GM21619 (cell line): ENCODE data around the gene CPAMD8.
"Not testable (repeated sequence)": the region's sequence is repeated elsewhere in the genome, so short reads cannot be mapped to it uniquely, and the experiment has no call there.

Experiments
- ATAC-seq: cut with Tn5 transposase; IDR thresholded peaks from one replicate; pipeline ENCODE4 v1.9.1; 2021; ENCODE audit not compliant: unreplicated experiment

Gene CPAMD8

DNA sequence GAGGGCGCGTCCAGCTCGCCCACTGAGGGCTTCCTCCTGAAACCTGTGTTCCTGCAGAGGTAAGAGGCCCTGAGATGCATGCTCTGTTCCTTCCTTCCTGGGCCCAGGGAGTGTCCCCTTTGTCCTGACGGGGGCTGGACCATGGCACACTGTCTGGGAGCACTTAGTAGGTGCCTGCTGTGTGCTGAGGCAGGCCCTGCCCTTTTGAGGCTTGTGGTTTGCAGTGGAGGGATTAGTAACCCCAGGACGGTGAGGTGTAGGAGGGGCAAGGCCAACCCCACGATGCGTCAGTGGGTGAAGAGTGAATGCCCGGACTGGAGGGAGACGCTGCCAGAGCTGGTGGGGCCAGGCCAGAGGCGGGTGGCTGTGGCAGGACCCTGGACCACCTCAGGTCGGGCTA lies 149.0 kb downstream of the CPAMD8 start:
- no peak for ATAC-seq

DNA sequence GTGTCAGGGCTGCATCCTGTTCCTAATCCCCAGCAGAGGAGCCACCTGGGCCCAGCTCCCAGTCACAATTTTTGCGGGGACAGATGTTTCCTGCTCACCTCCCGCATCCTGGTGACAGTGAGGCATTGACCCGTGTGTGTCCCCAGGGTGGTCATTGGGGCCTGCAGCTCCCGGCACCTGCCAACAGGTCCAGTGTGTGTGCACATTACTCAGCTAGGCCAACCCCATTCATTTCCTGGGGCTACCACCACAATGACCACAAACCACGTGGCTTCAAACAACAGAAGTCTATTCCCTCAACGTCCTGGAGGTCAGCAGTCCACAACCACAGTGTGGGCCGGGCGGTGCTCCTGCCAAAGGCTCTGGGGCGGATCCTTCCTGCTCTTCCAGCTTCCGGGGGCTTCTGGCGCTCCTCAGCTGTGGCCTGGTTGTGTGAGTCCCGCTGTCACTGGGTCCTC lies 149.7 kb downstream of the CPAMD8 start:
- no peak for ATAC-seq

DNA sequence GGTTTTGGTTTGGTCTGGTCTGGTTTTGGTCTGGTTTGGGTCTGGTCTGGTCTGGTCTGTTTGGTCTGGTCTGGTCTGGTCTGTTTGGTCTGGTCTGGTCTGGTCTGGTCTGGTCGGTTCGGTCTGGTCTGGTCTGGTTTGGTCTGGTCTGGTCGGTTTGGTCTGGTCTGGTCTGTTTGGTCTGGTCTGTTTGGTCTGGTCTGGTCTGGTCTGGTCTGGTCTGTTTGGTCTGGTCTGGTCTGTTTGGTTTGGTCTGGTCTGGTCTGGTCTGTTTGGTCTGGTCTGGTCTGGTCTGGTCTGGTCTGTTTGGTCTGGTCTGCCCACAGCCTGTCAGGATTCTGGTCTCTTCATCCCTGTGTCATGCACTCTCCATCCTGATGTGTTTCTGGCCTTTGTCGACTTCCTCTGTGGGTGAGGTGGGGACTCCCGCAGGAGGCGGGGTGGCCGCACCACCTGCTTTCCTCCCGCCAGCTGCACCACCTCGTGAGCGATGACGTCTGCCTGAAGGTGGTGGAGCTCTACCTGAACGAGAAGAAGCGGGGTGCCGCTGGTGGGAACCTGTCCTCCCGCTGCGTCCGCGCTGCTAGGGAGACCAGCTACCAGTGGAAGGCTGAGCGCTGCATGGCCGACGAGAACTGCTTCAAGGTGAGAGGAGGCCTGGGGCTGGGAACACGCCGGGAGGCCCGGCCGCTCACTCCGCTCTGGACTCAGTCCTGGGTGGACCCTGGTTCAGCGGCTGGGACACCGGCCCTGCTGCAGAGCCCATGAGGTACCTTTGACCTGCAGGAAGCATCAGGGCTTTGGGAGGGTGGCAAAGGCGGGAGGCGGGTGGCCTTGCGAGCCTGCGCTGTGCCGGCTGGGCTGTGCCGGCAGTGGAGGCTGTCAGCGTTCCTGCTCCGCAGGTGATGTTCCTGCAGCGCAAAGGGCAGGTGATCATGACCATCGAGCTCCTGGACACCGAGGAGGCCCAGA lies 150.7 kb downstream of the CPAMD8 start:
- no peak for ATAC-seq

DNA sequence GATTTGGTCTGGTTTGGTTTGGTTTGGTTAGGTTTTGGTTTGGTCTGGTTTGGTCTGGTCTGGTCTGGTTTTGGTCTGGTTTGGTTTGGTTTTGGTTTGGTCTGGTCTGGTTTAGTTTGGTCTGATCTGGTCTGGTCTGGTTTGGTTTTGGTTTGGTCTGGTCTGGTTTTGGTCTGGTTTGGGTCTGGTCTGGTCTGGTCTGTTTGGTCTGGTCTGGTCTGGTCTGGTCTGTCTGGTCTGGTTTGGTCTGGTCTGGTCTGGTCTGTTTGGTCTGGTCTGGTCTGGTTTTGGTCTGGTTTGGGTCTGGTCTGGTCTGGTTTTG lies 151.7 kb downstream of the CPAMD8 start:
- not testable (repeated sequence) for ATAC-seq

DNA sequence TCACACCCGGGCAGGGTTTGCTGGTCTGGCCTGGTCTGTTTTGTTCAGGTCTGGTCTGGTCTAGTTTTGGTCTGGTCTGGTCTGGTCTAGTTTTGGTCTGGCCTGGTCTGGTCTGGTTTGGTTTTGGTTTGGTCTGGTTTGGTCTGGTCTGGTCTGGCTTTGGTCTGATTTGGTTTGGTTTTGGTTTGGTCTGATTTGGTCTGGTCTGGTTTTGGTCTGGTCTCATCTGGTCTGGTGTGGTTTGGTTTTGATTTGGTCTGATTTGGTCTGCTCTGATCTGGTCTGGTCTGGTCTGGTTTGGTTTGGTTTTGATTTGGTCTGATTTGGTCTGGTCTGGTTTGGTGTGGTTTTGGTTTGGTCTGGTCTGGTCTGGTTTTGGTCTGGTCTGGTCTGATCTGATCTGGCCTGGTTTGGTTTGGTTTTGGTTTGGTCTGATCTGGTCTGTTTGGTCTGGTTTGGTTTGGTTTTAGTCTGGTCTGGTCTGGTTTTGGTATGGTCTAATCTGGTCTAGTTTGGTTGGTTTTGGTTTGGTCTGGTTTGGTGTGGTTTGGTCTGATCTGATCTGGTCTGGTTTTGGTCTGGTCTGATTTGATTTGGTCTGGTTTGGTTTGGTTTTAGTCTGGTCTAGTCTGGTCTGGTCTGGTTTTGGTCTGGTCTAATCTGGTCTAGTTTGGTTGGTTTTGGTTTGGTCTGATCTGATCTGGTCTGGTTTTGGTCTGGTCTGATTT lies 152.2 kb downstream of the CPAMD8 start:
- ATAC-seq, result no peak

DNA sequence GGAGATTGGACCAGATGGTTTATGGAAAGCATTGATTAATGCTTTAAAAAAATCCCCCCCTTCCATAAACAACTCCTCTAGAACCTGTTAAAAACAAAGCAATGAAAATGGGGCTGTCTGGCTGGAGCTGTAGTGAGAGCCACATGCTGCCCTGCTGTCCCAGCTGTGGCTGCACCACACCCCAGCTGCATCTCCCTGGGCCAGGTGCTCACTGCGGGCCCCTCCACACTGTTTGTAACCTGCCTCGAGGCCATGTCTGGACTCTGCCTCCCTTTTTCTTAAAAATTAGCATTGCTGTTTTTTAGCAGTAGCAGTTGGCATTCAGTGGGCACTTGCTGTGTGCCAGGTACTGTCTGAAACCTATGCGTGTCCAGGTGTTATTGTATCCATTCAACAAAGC lies 153.0 kb downstream of the CPAMD8 start:
- no peak for ATAC-seq

DNA sequence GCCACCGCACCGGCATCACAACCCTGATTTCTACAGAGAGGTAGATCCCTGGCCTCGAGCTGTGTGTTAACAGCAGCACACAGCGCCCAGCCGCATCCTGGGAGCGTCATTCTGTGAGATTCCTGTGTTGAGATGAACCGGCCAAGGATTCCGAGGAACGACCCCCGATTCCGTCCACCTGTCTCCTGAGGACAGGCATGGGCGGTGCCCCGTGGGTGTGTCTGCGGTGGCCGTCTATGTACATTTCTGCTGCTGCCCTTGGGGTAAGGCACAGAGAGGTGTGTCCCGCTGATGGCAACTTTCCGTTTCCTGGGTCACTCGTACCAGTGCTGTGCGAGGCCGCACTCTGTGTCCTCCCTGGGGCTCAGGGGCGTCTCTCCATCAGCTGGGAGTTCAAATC lies 153.9 kb downstream of the CPAMD8 start:
- ATAC-seq, result no peak

DNA sequence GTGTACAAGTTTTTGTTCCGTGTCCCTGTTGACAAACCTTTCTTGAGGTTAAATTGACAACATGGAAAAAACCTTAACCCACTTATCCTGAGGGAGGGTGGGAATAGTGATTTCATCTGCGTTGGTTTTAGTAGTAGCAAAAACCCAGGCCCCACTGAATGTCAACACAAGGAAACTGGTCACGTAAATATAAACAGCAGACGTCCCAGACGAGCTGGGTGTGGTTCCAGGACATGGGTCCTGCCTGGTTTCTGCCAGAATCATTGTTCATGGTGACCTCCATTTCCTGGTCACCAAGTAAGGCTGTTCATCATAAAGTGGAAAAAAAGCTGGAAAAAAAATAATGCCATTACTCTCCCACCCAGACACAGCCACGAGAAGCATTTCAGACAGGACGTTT lies 154.7 kb downstream of the CPAMD8 start:
- ATAC-seq, result no peak

DNA sequence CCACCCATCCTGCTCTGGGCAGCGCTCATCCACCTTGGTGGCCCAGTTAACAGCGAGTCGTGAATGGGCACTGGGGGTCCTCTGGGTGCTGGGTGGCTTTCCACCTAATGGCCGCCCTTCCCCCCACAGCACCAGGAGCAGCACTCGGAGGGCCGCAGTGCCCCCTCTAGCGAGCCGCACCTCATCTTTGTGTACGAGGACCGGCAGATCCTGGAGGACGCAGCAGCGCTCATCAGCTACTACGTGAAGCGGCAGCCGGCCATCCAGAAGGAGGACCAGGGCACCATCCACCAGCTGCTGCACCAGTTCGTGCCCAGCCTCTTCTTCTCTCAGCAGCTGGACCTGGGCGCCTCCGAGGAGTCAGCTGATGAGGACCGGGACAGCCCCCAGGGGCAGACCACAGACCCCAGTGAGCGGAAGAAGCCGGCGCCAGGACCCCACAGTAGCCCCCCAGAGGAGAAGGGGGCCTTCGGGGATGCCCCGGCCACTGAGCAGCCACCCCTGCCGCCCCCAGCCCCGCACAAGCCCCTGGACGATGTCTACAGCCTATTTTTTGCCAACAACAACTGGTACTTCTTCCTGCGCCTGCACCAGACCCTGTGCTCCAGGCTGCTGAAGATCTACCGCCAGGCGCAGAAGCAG lies 157.2 kb downstream of the CPAMD8 start:
- ATAC-seq, result no peak

DNA sequence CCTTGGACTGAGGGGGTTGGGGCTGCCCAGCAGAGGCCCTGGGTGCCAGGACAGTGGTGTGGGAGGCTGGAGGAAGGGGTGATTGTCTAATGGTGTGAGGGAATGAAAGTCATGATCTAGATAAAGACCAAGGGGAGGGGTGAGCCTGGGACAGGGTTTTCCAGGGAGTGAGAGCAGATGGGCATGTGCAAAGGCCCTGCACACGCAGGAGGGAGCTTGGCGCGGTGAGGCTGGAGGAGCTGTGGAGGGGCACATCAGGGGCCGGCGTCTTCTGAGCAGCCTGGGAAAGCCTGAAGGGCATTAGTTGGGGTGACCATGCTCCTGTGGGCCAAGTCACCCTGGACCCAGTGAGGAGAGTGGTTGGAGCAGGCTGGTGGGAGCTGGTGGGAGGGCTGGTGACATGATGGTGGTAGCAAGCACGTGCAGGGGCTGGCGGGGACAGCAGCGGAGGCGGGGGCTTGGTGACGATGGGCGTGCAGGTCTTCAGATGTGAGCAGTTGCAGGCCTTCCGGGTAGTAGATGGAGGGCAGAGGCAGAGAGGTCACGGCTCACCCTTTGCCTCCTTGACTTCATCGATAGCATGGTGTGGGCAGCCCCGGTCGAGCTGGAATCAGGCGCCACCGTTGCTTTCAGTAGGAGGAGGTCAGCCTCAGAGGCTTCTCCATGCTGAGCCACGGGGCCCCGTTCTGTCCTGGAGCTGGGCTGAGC lies 158.0 kb downstream of the CPAMD8 start:
- ATAC-seq, result no peak

DNA sequence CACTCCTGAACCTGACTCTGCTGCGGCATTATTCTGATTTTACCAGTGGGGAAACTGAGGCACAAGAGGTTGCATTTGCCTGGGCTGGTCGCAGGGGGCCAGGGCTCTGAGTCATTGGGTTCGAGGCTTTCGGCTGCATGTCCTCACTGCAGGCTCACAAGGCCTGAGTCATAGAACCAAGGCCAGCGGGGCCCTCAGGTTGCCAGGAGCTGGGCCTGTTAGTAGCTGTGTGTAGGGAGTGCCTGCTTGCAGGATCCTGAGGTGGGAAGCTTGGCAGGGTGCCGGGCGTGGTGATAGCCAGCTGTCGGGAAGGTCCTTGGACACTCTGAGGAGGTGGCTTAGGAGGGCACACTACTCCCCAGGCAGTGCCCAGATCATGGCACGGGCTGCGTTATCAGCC lies 159.4 kb downstream of the CPAMD8 start:
- ATAC-seq, result no peak

DNA sequence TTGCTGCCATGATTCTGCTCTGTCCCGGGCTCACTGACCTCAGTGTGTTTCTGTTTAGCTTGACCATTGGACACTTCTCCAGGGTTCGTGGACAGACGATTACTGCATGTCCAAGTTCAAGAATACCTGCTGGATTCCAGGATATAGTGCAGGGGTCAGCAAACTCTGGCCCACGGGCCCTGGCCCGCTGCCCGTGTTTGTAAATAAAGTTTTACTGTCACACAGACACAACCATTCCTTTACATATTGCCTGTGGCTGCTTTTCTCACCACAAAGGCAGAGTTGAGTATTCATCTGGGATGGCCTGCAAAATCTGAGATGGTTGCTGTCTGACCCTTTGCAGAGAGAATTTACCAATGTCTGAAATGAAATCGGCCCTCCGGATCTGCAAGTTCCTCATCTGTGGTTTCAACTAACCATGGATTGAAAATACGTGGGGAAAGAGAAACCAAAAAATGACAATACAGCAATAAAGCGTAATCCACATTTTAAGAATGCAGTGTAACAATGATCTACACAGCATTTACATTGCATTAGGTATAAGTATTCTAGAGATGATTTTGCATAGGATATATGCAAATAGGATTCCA lies 163.7 kb downstream of the CPAMD8 start:
- ATAC-seq, result no peak

DNA sequence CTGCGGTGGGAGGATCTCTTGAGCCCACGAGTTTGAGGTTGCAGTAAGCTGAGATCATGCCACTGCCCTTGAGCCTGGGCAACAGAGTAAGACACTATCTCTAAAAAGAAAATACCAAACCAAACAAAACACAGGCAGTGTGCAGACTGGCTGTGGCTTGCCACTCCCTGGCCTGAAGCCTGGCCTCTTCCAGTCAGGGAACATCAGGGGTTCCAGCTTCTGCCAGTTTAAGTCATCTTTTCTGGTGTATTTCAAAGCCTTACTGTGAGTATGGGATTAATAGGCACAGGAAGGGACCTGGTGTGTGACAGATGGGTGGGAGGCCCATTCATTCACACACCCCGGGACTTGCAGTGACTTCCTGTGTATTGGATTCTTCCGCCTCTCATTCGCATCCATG lies 164.8 kb downstream of the CPAMD8 start:
- ATAC-seq, result no peak

DNA sequence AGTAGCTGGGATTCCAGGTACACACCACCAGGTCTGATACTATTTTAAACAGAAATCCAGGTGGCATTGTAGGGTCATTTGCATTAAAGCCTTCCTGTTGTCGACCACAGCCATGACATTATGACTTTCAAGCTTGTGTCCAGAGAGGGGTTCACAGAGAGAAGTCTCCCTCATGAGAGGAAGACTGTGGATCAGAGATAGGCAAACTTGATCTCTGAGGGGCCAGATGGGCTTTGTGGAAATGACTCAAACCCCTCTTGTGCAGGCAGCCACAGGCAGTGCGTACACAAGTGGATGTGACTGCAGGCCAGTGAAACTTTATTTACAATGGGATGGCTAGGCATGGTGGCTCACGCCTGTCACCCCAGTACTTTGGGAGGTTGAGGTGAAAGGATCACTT lies 165.6 kb downstream of the CPAMD8 start:
- ATAC-seq, result no peak

DNA sequence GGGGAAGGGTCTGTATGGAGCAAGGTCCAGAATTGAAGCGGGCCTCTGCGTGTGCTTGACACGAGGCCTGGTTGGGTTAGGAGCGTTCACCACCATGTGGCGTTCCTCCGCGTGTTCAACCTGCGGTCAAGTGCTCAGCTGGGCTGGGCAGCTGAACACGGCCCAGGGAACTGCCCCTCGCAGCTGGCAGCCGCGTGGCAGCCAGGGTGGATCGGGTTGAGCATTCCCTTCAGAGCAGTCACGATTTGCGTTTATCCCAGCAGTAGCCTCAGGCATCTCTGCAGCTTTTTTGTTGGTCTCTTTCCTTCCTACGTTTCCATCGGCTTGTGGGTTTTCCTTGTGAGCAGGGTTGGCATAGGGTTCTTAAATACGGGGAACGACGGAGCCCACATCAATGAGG lies 166.5 kb downstream of the CPAMD8 start:
- ATAC-seq, result no peak

DNA sequence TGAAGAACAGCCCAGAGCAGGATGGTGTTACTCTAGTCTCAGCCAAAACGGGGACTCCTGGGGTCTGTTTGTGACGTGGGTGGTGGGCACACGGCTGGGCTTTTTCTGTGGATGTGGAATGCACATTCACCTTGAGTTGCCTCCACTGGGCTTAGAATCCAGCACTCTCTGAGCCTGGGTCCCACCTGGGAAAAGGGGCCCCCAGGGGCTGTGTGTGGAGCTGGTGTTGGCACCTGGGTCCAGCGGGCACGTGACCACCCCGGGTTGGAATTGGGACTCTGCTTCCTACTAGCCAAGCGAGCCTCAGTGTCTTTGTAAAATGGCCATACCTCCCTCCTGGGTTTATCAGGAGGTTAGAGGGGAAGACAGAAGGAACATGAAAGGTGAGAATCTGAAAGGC lies 167.0 kb downstream of the CPAMD8 start:
- no peak for ATAC-seq

DNA sequence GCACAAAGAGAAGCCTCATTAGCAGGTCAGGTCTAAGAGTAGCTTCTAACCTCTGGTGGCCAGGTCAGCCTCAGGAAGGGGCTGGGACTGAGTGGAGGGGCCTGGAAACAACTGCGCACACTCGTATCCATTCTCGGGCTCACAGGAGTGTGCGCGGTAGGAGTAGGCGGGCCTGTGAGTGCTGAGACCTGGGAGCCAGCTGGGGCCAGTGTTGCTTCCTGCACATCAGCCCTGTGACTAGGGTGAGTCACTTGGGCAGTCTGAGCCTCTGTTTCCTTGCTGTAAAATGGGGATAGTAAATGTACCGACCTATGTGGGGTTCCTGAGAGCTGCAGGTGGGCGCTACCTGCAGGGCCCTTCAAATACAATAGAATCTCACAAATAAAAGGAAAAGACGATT lies 170.5 kb downstream of the CPAMD8 start:
- no peak for ATAC-seq

DNA sequence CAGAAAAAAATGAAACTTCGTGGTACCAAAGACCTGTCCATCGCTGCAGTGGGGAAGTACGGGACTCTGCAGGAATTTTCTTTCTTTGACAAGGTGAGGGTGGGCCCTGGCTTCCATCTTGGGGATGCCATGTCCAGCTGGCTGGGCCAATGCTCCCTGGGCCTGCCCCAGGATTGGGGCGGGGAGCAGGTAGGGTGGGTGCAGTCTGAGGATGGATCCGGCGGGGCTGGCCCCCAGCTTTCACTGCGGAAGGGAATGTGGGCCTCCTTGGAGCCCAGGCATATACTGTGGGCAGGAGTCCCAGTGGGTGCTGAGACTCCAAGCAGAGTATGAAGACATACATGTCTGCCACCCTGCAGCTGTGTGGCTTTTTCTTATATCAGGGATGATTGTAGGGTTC lies 173.5 kb downstream of the CPAMD8 start:
- ATAC-seq, result no peak

DNA sequence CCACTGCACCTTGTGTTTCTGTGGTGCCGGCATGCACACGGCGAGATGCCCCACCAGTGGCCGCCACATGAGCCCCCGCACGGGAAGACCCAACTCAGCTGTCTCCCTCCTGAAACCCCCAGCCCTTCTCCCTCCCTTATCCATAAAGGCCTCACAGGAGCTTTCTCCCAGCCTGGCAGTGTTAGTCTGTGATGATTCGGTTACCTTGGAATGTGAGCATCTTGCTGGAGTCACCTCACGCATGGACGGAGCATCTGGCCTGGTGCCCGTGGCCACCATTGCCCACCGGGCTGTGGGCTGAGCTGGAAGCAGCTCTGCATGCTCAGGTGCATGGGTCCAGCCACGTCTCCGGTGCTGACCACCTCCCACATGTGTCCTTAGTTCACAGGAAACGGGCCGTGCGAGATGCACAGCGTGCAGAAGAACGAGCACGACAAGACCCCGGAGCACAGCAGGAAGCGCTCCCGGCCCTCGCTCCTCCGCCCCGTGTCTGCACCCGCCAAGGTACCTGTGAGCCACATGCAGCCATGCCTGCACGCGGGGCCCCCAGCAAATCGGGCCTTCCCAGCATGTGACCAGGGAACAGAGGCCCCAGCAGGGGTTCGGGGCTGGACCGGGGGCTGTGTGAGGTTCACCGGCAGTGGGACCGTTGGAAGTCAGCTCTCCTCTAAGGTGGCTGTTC lies 175.4 kb downstream of the CPAMD8 start:
- no peak for ATAC-seq

DNA sequence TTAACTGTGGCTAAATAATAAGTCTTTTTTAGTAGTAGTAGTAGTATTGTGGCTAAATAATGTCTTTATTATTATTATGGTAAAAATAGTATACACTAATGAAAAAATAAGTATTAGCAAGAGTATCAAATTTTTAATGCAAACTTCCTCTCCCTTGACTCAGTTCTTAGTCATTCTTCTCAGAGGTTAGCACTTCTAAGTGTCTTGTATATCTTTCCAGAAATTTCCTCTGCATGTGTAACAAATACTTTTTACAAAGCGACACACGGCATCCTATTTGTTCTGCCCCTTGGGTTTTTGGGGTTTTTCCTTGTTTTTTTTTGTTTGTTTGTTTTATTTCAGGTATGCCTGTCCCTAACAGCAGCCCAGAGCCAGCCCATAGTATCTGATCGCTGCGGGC lies 176.5 kb downstream of the CPAMD8 start:
- ATAC-seq, result no peak
